A549 treated with AZD9567 at 1 μM for 4 hours (cell line): ENCODE data around the gene FBXW2. TPM values are rescaled to one million over a fixed set of nuclear protein-coding genes. Genes with fewer than 3 reads are reported as not detected.

Experiments used
- total RNA-seq: library from RNA; stranded (reverse); fragments of 200-300 nt; extraction: Qiagen RNA extraction; gene quantifications from 5 replicates; pipeline ENCODE4 v1.2.3, GENCODE V29; 2022; ENCODE audit not compliant: insufficient read depth

FBXW2 gene, protein sequence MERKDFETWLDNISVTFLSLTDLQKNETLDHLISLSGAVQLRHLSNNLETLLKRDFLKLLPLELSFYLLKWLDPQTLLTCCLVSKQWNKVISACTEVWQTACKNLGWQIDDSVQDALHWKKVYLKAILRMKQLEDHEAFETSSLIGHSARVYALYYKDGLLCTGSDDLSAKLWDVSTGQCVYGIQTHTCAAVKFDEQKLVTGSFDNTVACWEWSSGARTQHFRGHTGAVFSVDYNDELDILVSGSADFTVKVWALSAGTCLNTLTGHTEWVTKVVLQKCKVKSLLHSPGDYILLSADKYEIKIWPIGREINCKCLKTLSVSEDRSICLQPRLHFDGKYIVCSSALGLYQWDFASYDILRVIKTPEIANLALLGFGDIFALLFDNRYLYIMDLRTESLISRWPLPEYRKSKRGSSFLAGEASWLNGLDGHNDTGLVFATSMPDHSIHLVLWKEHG
- 37.2 to 45.8 TPM (median 42.9 TPM) in 5 replicates for total RNA-seq

DNA sequence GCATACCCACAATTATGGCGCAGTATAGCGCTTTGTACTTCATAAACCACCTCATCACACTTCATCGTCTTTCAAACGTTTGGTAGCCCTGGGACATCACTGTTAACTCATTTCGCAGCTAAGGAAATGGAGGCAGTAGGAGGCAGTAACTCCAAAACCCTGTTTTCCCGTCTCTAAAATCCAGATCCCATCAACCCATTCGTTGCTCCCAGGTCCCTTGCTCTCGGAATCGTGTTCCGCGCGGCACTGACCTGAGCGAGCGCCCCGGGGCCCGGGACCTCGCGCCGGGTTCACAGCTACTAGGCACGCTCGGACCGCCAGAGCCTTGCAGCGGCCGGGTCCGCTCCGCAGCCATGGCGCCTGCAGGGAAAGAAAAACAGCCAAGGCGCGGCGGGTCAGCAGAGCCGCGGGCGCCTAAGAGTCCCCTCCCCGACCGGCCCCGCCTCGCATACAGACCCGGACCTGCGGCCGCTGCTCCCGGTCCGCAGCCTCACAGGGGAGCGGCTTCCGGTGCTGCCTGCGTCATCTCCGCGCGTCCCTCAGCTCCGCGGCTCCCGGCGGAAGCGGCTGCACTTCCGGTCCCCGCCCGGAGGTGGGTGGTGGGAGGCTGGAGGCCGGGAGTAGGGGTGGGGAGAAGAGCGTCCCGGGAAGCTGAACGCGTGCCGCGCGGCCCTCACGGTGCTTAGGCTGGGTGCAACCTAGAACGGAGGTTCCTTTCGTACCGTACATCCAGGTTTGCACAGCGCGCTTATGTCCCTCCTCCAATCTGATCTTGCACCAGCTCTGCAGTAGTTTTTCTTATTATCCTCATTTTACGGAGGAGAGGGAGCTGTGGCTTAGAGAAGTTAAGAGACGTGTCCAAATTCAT, at the start of gene FBXW2:
FBXW2 (minus strand) TSS at position 519 of the 868 bp plus-strand sequence. CDS start 5,158 bp downstream, outside the sequence.

GRCh38 chr9:120714088-120714845, 78.9 kb downstream of the FBXW2 start, which contains the start of gene MEGF9:
MEGF9 (minus strand) TSS chr9:120714470; CDS start chr9:120714358, 112 bp downstream.

Other genes with a start within 250 kb of the FBXW2 start
- 23.8 to 31.2 TPM (median 24.6 TPM) in 5 replicates for gene CDK5RAP2, start 213.2 kb downstream of the FBXW2 start, total RNA-seq
- 14.4 to 23.6 TPM (median 18.3 TPM) in 5 replicates for gene MEGF9, start 78.9 kb downstream of the FBXW2 start, total RNA-seq
- 25.9 to 127 TPM (median 26.6 TPM) in 5 replicates for gene PSMD5, start 49.5 kb upstream of the FBXW2 start, total RNA-seq
- gene PHF19, start 83.8 kb upstream of the FBXW2 start, total RNA-seq = 85.8 to 123 TPM (median 112 TPM) in 5 replicates
- gene TRAF1, start 133.4 kb upstream of the FBXW2 start, total RNA-seq = 0.69 to 2.5 TPM (median 2.2 TPM) in 5 replicates